Stimulated activated CD4-positive, alpha-beta T cell treated with anti-CD3 and anti-CD28 coated beads, Interleukin-4, amount 100 ng/mL, for 1 hour (primary cell): Measurements from ENCODE around the gene C2orf74.
"Not testable (repeated sequence)": the region's sequence is repeated elsewhere in the genome, so short reads cannot be mapped to it uniquely, and the experiment has no call there.

ENCODE experiments used
- DNase-seq: peaks from one replicate; pipeline ENCODE4 v3.0.0-alpha.2; 2020

Gene C2orf74

GRCh38 chr2:61175036-61175435 is 13.0 kb downstream of the C2orf74 start:
- no peak for DNase-seq

- peak; percentile 96 for DNase-seq
These were observed 15.1 kb downstream of the C2orf74 start for GRCh38 chr2:61176755-61177726.

DNA sequence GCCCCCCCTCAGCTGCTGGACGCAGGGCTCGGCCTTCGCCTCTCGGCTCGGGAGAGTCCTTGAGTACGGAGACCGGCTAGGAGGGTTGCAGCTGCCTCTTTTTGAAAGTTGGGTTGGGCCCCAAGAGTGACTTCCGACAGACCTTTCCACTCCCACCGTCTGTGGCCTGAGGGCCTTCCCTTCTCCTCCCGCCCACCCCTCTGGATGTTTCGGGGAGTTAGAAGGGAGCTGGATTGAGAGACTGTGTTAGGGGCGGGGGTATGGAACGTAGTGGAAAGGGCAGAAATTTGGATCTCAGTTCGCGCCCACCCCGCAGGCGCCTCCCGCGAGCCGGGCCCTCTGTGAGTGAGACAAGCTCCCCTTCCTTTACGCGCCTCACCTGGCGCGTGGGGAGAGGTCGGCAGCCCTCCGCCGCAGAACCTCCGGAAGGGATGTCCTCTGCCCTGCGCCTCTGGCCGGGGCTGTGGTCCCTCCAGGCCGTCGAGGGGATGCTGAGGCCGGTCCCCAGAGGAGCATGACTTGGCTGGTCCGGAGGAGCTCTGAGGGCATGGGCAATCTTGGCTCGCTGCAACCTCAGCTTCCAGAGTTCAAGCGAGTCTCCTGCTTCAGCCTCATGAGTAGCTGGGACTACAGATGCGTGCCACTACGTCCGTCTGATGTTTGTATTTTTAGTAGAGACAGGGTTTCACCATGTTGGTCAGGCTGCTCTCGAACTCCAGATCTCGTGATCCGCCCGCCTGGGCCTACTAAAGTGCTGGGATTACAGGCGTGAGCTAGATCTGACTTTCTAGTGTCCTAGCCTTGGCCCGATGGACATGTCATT is 15.9 kb downstream of the C2orf74 start:
- DNase-seq: peak; percentile 44

DNA sequence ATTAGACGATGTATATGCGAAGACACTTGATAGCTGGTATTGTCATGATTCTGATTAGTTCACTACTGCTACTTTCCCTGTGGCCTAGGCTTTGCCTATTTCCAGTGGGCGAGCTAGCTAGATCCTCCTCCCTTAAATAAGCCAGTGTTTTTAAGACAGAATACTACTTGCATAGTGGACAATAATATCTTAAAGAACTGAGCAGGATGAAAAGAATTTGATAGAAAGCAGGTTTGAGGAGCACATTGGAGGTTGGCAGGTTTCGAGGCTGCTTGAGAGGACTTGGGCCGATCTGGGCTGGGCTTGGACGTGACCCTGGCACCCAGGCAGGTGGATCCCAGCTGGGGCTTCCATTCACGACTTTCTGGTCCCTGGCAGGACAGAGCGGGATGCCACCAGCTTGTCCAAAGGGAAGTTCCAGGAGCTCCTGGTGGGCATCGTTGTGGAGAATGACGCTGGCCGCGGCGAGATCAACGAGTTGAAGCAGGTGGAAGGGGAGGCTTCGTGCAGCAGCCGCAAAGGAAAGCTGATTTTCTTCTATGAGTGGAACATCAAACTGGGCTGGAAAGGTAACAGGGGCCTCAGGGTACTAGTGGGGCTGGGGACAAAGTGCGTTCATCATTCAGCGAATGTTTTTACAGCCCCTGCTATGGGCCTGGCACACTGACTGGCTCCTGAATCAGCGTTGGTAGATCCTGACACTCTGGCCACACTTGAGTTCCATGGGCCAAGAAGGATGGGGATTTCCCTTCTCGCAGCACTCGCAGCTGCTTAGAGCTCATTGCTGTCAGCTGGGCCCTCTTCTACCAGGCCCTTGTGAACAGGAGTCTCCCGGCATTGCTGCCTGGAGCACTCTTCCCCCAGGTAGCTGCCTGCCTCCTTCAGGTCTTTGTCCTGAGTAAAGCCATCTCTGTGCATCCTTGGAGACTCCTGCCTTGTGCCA is 16.9 kb downstream of the C2orf74 start:
- no peak for DNase-seq

DNA sequence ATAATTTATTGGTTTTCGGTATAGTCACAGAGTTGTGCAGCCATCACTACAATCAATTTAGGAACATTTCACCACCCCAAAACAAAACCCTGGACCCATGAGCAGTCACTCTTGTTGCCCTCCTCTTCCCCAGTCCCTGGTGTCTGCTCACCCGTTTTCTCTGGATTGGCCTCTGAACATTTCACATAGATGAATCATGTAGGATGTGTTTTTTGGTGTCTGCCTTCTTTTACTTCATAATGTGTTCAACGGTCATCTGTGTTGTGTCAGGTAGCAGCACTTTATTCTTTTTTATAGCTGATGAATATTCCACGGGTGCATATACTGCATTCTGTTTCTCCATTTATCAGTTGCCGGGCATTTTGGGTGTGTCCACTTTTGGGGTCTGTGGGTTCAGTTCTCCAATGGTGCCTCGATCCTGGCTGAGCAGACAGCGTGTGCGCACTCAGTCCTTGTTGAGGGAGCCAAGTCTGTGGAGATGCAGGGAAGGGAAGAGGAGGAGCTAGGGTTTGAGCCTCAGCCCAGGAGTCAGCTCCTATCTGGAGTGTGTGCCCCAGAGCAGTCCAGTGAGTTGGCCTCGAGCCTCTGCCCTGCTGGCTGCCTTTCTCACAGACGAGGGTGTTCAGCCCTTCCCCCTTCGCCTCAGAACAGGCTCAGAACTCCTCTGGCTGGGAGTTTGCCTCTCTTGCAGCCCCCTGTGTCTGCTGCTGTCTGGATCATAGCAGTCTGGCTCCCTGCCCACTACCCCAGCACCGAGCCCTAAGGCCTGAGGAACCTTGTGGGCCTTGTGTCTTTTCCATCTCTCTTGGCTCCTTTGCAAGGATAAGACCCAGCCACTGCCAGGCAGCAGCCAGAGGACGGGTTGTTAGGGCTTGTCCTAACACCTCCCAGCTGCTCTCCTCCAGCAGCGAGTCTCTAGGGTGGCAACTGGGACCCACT is 18.0 kb downstream of the C2orf74 start:
- no peak for DNase-seq

DNA sequence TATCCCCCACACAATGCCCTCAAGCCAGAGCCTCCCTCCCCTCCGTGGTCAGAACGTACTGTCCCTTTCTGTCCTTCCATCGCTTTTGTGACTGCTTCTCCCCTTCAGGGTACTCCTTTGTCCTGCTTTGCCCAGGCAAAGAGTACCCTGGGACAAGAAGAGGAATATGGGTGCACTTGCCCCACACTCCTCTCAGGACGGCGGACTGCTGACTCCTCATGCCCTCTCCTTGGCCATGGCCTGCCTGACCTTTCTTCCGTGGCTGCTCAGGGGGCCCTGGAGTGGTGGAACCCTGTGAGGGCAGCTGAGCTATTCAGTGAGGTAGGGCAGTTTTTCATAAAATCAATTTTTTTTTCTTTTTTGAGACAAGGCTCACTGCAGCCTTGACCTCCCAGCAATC is 18.7 kb downstream of the C2orf74 start:
- no peak for DNase-seq

- DNase-seq: no peak
These were observed 19.5 kb downstream of the C2orf74 start for GRCh38 chr2:61181382-61182058.

DNA sequence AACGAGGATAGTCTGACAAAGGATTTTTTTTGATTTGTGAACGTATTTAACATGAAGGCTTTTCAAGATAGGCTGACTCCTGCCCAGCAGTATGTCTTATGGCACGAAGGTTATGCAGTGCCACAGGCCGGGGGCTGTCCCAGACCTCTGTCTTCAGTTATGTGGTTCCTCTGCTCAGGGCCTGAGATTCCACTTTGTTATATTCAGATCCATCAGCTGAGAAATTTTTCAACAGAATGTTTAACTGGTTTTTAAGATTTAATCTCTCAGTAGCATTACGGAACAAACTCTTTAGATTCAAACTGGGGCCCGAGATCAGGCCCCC is 20.0 kb downstream of the C2orf74 start:
- DNase-seq: no peak

GRCh38 chr2:61183795-61184194 is 21.8 kb downstream of the C2orf74 start:
- DNase-seq: no peak

GRCh38 chr2:61184263-61184662 is 22.3 kb downstream of the C2orf74 start:
- DNase-seq: no peak

- DNase-seq: no peak
These were observed 23.3 kb downstream of the C2orf74 start for GRCh38 chr2:61185231-61185728.

DNA sequence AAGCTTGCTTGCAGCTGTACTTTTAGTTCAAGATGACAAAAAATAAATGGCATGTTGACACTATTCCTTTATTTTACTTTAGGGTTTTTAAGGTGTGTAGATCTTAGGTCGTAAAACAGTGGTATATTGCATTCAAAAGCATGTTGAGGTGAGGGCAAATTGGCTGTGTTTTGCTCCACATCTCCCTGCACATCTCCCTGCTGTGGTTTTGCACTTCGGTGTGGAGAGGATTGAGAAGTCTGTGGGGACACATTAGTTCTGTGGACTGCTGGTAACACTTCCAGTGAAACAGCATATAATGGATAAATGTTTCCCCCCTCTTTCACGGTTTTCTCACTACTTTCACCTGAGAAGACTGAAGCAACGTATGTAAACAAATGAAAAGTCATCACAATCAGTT is 25.1 kb downstream of the C2orf74 start:
- DNase-seq: no peak

- no peak for DNase-seq
These were observed 31.9 kb downstream of the C2orf74 start for GRCh38 chr2:61193670-61194561.

DNA sequence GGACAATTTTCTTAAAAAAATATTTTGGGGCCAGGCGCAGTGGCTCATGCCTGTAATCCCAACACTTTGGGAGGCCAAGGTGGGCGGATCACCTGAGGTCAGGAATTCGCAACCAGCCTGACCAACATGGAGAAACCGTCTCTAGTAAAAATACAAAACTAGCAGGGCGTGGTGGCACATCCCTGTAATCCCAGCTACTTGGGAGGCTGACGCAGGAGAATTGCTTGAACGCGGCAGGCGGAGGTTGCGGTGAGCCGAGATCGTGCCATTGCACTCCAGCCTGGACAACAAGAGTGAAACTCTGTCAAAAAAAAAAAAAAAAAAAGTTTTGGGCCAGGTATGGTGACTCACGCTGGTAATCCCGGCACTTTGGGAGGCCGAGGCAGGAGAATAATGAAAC is 32.7 kb downstream of the C2orf74 start:
- not testable (repeated sequence) for DNase-seq

- no peak for DNase-seq
These were observed 34.7 kb downstream of the C2orf74 start for GRCh38 chr2:61196671-61197070.

- no peak for DNase-seq
These were observed 43.1 kb downstream of the C2orf74 start for GRCh38 chr2:61205132-61205531.

GRCh38 chr2:61210332-61210981 is 48.5 kb downstream of the C2orf74 start:
- no peak for DNase-seq

DNA sequence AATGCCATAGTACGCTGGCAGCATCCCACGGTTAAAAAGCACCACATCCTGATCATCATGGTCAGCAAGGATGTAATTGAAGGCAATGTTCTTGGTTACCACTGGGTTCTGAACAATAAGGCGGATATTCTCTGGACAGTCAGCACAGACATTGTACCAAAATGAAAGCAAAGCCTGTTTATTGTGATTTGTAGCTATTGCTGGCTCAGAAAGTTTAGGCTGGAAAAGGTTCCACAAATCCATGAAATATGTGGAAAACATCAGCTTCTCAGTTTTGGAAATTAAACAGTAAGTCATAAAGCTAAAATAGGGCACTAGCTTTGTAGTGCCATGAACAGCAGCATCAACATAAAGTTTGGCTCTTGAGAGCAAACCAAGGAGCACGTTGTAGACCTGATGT is 52.2 kb downstream of the C2orf74 start:
- no peak for DNase-seq
